GM19099 (cell line): Measurements from ENCODE around the gene GID8.

Experiments
- POLR2A ChIP-seq: IDR thresholded peaks from 3 replicates; pipeline ENCODE4 v1.6.1; 2011; ENCODE audit warnings: low read depth; ENCODE audit not compliant: insufficient read length; ENCODE audit errors: extremely low read depth

The GID8 gene

DNA sequence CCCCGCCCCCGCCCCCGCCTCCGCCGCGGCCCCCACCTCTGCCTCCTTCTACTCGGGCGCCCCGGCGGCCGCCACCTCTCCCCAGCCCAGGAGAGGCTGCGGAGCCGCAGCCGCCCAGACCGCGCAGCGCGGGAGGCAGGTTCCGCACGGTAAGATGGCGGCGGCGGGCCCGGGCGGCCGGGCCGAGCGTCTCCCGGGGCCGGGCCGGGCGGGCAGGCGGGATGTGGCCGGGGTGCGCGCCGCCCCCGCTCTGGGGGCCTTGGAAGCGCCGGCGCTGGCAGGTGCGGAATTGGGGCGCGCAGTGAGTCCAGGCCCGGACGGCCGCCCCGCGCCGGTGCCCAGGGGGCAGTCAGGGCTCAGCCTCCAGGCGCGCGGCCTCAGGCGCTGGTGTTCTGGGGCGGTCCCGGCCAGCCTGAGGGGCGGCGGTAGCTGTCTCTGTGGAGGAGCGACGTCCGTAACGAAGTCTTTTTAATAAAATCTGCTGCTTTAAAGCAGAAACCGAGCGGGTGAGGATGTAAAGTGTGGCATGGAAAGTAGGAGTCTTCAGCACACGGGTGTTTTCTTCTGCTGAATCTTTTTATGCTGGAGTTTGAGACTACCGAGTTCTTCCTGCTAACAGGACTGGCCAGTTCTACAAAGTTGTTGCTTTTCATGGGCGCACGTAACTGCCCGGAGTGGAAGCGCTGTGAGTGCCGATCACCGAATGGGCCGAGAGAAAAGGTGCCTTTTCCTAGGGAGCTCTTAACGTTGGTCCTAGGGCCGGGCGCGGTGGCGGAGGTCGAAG lies at the start of gene GID8:
Gene GID8 (plus strand): TSS at position 43 of the 784 bp plus-strand sequence. CDS start 3,356 bp downstream, outside the sequence.
- TF ChIP-seq POLR2A: no peak

DNA sequence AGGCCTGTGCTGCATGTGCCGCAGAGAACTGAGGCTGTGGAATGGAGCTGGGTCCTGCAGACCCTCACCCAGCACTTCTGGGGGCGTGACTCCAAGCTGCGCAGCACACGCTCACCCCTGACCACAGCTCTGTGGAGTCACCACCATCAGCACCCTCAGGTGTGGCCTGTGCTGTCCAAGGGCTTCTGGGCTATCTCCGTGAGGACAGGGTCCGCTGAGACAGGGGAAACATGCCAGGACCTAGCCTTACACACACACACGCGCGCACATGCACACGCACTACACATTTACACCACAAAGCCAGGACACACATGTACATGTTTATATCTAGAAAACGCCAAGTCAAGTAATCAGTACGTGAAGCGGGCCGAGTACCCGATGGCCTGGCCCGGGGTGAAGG lies 49.5 kb upstream of the GID8 start:
- no peak for TF ChIP-seq POLR2A

DNA sequence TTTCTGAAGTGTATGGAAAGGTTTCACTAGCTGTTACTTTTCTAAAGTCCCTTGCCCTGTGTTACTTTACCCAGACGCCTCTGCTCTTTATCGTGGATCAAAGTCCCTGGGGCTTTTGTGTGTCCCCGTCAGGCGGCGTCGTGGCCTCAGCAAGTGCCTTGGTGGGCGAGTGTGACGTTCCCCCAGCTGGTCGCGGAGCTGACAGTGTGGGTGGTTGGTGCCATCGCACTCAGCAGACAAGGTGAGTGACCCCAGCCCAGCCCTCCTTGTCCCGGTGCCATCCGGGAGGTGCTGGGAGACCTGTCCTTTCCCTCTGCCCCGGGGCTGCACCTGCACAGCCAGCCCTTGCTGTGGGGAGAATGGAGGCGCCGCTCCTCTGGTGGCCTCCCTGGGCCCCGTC lies 49.0 kb upstream of the GID8 start:
- no peak for TF ChIP-seq POLR2A

DNA sequence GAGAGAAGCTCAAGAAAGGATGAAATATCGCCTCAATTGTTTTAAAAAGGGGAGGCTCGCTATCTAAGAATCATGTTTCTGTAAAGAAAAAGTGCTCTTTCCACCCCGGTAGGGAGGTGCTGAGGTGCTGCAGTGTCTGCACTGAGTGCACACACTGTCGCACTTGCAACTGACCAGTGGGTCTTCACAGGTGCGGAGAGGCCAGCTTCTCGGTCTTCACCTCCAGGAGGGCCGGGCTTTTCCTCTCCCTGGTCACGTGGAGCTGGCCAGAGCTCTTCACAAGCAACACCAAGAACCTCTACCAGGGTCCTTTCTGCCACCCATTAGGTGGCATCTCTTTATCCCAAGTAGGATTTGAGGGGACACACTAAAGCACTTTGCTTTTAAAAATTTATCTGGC lies 48.5 kb upstream of the GID8 start:
- no peak for TF ChIP-seq POLR2A

DNA sequence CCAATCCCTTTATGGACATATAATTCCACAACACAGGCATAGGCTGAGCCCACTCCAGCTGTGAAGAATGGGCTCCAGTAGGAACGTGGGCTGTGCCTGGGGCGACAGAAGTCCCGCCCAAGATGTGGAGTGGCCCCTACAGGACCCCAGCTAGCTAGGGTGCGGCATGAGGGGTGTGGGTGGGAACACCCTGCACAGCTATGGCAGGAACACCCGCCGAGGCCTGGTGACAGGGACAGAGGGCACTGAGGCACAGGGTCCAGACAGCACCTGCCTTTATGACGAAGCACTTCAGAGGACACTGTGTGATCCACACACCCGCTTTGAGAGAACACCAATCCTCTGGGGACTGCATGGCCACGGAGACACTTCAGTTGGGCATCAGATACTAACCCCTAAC lies 48.1 kb upstream of the GID8 start:
- no peak for TF ChIP-seq POLR2A

DNA sequence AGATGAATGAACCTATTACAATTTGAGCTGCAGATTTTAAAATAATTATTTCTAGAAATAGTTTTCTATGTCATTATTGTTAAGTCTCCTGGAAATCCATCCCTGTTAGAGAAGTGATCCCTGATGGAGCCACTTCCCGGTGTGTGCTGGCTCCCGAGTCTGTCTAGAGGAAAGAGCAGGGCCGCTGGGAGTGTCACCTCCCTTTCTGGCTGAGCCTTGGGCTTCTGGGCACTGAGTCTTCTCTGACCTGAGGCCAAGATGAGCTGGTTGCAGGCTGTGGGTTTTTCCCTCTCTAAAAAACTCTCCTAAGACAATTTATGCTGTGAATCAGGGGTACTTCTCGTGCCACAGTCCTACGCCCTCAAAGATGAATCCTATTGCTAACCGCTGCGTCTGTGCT lies 47.5 kb upstream of the GID8 start:
- no peak for TF ChIP-seq POLR2A

DNA sequence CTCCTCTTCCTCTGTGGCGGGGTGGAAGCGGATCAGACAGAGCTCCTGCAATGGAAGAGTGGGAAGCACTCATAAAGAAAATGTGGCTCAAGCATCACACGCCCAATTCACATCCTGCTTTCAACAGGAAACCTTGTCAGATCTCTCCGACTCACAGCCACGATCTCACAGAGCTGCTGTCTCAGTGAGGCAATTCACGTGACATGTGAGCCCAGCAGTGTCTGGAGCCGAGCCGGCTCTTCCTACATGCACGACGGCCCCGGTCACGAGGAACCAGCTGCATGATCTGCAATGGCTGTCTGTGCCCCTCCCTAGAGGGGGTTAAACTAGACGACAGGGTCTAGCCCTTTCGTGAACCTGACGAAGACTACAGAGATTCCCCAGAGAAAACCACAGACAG lies 46.8 kb upstream of the GID8 start:
- TF ChIP-seq POLR2A: no peak

DNA sequence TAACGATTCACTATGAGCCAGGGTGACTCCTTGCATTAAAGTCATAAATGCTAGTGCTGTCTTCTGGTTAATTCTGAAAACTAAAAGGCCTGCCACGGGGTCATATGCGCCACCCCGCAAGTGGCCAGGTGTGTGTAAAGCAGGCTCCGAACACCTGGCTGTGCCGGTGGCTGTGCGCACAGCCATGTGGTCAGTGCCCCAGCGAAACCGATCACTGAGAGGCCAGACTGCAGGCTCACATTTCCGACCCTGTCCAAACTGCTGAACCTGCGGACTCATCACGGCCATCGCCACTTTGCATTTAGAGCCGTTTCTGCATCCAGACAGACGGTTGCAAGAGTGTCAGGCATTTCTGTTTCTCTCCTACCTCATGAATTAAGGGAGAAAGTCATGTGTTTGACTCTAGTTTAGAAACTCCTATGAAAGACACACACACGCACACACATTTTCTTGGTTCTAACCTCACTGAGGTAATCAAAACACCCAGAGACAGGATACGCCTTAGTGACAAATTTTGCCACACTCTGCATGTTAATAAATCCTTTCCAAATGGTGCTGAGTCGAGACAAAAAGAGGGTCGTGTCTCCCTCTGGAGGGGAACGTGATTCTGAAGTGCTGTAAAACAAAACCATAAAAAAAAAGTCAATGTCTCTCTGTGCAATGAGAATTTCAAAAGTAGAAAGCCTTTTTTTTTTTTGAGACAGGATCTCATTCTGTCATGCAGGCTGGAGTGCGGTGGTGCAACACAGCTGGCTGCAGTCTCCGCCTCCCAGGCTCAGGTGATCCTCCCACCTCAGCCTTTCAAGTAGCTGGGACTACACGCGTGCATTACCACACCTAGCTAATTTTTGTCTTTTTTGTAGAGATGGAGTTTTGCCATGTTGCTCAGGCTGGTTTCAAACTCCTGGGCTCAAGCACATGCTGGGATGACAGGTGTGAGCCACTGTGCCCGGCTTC lies 45.3 kb upstream of the GID8 start:
- TF ChIP-seq POLR2A: no peak

DNA sequence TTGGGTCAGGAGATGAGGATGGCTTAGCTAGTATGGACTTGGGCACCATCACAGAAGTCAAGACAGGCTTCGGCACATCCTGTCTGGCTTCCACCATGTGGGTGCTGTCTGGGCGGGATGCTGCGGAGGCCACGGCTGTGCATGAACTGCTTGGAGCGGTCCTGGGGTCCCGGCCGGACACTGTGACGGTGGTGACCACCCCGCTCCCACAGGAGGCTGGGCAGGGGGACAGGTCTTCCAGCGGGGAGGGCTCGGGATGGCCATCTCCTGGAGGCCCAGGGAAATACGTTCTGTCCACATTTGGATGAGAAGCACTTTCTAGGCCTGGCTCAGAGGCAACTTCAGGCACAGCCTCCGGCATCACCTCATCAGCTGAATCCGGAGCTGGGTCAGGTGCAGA lies 44.2 kb upstream of the GID8 start:
- no peak for TF ChIP-seq POLR2A

DNA sequence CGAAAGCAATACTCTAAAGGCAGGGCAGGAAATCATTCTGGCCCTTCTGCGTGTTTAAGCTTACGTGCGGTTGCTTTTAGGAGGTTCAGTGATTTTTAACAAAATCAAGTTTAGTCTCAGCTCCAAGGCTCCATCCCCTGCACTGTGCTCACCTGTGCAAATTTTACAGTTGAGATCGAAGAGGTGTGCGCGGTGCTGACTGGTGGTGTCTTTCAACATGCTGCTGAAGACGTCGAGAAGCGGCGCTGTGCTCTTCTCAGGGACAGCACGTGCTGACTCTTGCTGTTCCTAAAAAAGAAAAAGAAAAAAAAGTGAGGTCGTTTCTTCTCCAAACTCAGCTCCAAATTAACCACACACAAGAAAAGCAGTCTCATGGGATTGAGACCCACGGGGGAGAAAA lies 43.7 kb upstream of the GID8 start:
- TF ChIP-seq POLR2A: no peak

DNA sequence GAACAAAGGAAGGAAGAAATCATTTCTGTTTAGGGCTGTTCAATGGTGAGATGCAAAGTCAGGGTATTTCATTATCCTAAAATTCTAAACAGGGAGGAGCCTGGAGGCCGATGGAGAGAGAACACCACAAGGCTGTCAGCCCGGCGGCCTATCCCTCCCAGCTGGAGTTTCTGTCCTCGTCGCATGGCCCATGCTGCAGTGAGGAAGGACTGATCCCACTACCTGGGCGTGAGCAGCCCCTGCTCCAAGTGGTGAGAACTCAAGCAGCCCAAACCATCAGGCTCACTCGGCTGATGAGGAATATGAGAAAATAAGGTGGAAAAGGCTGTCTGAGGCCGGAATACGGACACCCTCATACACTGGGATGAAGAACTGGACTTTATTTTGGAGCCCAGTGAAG lies 42.4 kb upstream of the GID8 start:
- TF ChIP-seq POLR2A: no peak

DNA sequence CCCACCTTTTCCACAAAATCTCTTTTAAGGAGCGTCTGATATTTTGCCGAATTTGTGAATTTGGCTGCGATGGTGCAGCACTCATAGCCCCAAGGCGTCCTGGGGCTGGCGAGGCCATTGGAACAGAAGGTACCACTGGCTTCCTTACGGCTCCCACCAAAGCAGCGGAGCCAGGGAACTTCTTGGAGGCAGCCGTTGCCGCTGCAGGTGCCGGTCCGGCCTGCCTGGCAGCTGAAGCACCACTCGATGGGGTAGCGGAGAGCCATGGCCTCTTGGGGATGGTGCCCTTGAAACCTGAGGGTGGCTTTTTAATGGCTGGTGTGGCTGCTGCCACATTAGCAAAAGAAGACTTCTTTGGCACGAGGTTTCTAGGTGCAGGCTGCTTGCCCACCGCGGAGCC lies 41.4 kb upstream of the GID8 start:
- no peak for TF ChIP-seq POLR2A

DNA sequence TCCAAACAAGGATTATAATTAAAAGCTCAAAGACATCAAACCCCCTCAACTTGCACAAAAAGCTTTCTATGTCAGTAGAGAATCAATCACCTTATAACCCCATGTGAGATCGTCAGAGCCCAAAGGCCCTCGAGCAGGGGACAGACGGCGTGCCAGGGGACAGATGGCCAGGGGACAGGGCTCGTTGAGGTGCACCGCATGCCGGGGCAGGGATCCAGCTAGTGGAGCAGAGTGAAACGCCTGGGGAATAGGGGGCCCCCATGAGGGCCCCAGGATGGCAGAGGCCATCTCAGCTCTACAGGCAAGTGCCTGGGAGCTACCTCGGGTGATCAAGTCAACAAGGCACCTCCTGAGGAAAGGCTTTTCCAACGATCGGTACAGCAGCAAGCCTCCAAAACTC lies 40.3 kb upstream of the GID8 start:
- no peak for TF ChIP-seq POLR2A

DNA sequence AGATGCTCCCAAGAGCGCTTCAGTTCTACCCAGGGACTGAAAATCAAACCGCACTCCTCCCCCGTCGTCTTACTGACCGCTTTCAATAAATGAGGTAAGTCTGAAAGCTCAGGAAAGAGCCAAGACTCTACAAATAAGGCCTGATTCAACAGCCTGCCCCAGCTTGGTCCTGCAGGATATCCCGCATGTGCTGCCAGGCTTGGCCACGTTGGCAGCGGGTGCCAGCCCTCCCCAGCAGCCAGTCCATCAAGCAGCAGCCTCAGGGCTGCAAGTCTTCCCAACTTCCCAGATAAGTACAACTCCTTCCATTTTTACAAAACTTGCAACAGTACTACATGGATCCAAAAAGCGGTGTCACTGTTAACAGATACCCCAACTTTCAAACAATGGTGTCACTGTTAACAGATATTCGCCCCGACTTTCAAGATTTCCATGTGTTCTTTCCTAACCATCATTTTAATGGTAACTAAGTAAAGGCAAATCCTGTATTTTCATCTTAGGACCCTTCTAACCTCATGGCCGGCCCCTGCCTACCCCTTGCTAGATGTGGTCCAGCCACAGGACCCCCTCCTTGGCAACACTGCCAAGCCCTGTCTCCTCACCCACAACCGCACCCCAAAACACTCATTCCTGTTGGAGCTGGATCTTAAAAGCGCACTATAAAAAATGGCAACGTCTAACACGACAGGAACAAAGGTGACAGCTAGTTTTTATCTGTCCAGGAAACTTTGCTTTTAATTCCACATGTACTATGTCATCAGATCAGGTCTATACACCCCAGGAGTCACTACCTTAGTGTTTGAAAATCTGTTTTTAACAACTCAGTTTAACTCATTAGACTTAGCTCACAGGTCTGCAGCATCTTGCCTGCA lies 39.6 kb upstream of the GID8 start:
- no peak for TF ChIP-seq POLR2A
